IPS-NIHi7 (cell line): ENCODE data around the gene SMIM20.
"Not testable (repeated sequence)": the region's sequence is repeated elsewhere in the genome, so short reads cannot be mapped to it uniquely, and the experiment has no call there.

Source experiments
- DNase-seq: peaks from one replicate; pipeline ENCODE4 v3.0.0; 2012; ENCODE audit warnings: mixed read lengths; ENCODE audit errors: extremely low spot score

SMIM20 gene

GRCh38 chr4:25890571-25891485 is 23.2 kb upstream of the SMIM20 start:
- DNase-seq: peak; percentile 58

DNA sequence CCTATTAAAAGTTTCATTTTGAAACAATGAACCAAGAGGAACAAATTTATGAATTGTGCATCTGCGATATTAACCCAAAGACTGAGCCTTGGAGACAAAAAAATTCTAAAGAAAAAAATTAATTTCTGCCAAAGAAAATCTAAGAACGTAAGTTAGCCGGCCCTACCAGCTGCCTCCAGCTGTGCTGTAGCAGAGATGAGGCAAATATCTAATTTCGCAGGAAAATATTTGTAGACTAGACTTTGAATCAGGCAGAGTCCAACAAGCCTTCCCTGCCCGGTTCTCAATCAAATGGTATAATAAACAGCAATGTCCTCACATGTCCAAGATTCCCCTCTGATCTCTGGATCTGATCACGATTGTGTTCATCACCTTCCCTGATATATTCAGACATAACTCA is 21.2 kb upstream of the SMIM20 start:
- DNase-seq: no peak

GRCh38 chr4:25896776-25897539 is 17.1 kb upstream of the SMIM20 start:
- DNase-seq: no peak

- no peak for DNase-seq
Measured at GRCh38 chr4:25900310-25900709, 13.7 kb upstream of the SMIM20 start.

DNA sequence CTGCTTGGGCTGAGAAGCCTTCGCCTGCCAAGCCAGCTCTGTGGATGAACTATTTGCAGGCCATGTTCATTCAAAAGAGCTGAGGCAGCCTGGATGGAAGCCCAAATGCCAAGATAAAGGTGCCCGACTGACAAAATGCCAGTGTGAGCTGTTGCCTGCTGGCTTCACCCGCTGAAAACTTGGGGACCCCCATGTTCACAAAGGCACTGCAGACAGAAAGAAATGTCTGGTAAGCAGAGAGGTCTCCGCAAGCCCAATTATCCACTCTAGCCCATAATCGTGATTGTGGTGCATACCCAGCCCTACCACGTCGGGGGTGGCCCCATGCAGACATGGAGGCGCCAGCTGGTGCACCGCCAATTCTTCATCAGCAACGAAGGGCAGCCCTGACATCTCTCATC is 13.0 kb upstream of the SMIM20 start:
- DNase-seq: no peak

GRCh38 chr4:25903900-25904747 is 9.9 kb upstream of the SMIM20 start:
- no peak for DNase-seq

- DNase-seq: no peak
Measured at GRCh38 chr4:25904748-25905082, 9.3 kb upstream of the SMIM20 start.

- DNase-seq: no peak
Measured at GRCh38 chr4:25905371-25905770, 8.6 kb upstream of the SMIM20 start.

GRCh38 chr4:25906113-25906512 is 7.9 kb upstream of the SMIM20 start:
- DNase-seq: not testable (repeated sequence)

DNA sequence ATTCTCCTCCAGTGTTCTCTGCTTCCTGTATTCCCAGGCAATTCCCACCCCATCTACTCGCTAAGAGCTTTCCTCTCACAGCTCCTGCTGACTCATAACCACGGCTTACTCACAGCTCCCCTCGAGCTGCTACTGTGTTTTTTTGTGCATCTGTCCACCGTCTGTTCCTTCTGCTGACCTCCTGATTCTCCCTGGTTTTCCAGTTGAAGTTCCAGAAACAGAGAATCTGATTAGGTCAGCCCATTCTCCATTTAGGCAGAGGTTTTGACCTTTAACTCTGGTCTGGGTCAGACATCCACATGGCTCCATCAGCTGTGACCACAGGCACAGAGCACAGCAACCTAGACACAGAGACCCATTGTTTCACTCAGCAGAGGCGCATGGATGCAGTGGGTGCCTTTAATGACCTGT is 5.5 kb upstream of the SMIM20 start:
- no peak for DNase-seq

GRCh38 chr4:25911356-25911755 is 2.7 kb upstream of the SMIM20 start:
- DNase-seq: no peak

GRCh38 chr4:25913056-25913850 is 767 bp upstream of the SMIM20 start:
- peak; percentile 27 for DNase-seq

- DNase-seq: no peak
Measured at GRCh38 chr4:25914670-25915352, 791 bp downstream of the SMIM20 start.

DNA sequence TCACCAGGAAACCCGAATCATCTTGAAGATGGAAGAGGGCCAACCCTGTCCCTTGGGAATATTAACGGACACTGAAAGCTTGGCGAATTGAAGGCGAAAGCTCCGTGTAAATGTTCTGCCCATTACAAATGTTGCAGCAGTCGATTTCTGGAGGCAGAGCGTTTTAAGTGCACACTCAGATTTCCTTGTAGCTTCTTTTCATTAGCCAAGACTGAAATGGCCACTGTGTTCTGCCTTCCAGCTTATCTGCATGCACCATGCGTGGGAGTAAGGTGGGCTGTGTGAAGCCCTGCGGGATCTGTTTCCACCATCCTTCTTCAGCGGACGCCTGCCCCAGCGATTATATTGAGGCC is 1.3 kb downstream of the SMIM20 start:
- no peak for DNase-seq

GRCh38 chr4:25916870-25917269 is 2.9 kb downstream of the SMIM20 start:
- DNase-seq: no peak

DNA sequence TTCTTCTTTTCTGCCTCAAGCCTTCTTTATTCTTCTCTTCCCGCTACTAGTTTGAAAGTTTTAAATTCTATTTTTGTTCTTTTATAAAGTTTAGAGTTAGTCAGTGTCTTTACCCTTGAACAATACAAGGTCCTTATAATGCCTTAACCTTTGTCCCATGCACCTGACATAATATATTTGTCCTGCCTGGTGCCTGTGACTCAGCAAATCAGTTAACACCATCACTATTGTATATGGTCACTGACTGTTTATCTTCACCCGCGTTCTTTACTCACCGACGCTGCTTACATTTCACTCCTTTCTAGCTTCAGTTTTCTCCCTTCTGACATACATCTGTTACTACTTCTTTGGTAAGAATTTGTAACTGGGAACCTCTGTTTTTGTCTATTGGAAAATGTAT is 5.7 kb downstream of the SMIM20 start:
- no peak for DNase-seq

- no peak for DNase-seq
Measured at GRCh38 chr4:25921922-25922321, 7.9 kb downstream of the SMIM20 start.

- no peak for DNase-seq
Measured at GRCh38 chr4:25922812-25923369, 8.9 kb downstream of the SMIM20 start.

GRCh38 chr4:25923745-25924144 is 9.7 kb downstream of the SMIM20 start:
- no peak for DNase-seq

DNA sequence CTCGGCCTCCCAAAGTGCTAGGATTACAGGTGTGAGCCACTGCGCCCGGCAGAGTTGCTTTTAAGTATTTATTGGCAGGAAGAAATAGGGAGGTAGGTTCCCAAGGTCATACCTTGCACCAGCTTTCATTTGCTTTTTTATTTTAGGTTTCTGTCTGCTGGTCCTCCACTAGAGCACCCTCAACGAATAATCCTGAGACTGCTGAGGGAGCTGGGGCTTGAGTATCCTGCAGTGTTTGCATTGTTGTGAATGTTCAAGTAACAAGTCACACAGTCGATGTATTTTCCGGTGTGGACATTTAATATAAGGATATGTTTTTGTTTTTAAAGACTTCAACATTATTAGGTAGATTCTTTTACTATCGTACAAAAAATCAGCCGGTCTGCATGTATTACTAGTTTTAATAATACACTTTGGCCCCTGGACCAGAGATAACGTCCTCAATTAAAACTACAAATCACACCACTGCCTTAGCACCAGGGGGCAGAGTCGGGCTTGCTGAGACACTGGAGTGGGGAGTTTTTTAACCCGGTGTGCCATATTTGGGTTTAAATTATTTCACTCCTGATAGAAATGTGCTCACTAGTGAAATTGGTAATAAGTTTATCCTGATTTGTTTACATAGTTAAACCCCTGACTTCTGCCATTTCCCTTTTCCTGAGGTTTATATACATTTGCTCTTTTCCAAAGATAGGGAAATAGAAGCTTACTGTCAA is 11.6 kb downstream of the SMIM20 start:
- peak; percentile 68 for DNase-seq
